Raji (cell line): Measurements from ENCODE around the gene DEFB123.

Experiments
- POLR2A ChIP-seq: IDR thresholded peaks from 2 replicates; pipeline ENCODE4 v1.6.1; 2011; ENCODE audit warnings: low read depth, low read length, control low read depth; ENCODE audit not compliant: insufficient read depth

Gene DEFB123

GRCh38 chr20:31440012-31440659 is at the start of gene DEFB123:
Gene DEFB123, plus strand, starts transcription at chr20:31440632. Its CDS starts 67 bp downstream, at chr20:31440699.
- no peak for TF ChIP-seq POLR2A

- no peak for TF ChIP-seq POLR2A
Measured at GRCh38 chr20:31392836-31393235, 47.6 kb upstream of the DEFB123 start.

GRCh38 chr20:31394900-31395299 is 45.5 kb upstream of the DEFB123 start:
- no peak for TF ChIP-seq POLR2A

GRCh38 chr20:31403886-31404285 is 36.5 kb upstream of the DEFB123 start:
- TF ChIP-seq POLR2A: no peak

GRCh38 chr20:31406115-31406514 is 34.3 kb upstream of the DEFB123 start, which contains the start of gene DEFB121:
Gene DEFB121, minus strand, starts transcription at chr20:31406215. Its CDS starts 63 bp downstream, at chr20:31406152.
- no peak for TF ChIP-seq POLR2A

- no peak for TF ChIP-seq POLR2A
Measured at GRCh38 chr20:31410011-31410410, 30.4 kb upstream of the DEFB123 start.

- TF ChIP-seq POLR2A: no peak
Measured at GRCh38 chr20:31414381-31414780, 26.1 kb upstream of the DEFB123 start.

- TF ChIP-seq POLR2A: no peak
Measured at GRCh38 chr20:31415653-31416052, 24.8 kb upstream of the DEFB123 start.

GRCh38 chr20:31418307-31418706 is 22.1 kb upstream of the DEFB123 start:
- TF ChIP-seq POLR2A: no peak

- no peak for TF ChIP-seq POLR2A
Measured at GRCh38 chr20:31425797-31426196, 14.6 kb upstream of the DEFB123 start.

- TF ChIP-seq POLR2A: no peak
Measured at GRCh38 chr20:31430568-31431115, 9.8 kb upstream of the DEFB123 start.

GRCh38 chr20:31446084-31446819 is 5.8 kb downstream of the DEFB123 start:
- TF ChIP-seq POLR2A: no peak

GRCh38 chr20:31449511-31450414 is 9.3 kb downstream of the DEFB123 start:
- no peak for TF ChIP-seq POLR2A

GRCh38 chr20:31452575-31452974 is 12.1 kb downstream of the DEFB123 start:
- no peak for TF ChIP-seq POLR2A

GRCh38 chr20:31454361-31454760 is 13.9 kb downstream of the DEFB123 start:
- no peak for TF ChIP-seq POLR2A
